Activated naive CD8-positive, alpha-beta T cell treated with anti-CD3 and anti-CD28 coated beads, Interleukin-2, amount 50 U/mL, for 24 hours (primary cell): ENCODE data around the gene FGGY.

Source experiments
- ATAC-seq: fragments of 150-1000 bp; cut with Tn5 transposase; one replicate; pipeline ENCODE4 v1.10.0; 2021
- DNase-seq: peaks from one replicate; pipeline ENCODE4 v3.0.0; 2021
- H3K27ac Mint-ChIP-seq: one replicate; pipeline ENCODE4 v1.8.0; 2021; ENCODE audit warnings: mild to moderate bottlenecking, mixed read lengths
- H3K27me3 Mint-ChIP-seq: one replicate; pipeline ENCODE4 v1.8.0; 2021; ENCODE audit warnings: mixed read lengths
- H3K36me3 Mint-ChIP-seq: one replicate; pipeline ENCODE4 v1.8.0; 2021; ENCODE audit warnings: low read depth, mixed read lengths
- H3K4me1 Mint-ChIP-seq: one replicate; pipeline ENCODE4 v1.8.0; 2021; ENCODE audit warnings: mixed read lengths
- H3K4me3 Mint-ChIP-seq: one replicate; pipeline ENCODE4 v1.8.0; 2021; ENCODE audit warnings: mild to moderate bottlenecking, moderate library complexity, mixed read lengths
- H3K9me3 Mint-ChIP-seq: one replicate; pipeline ENCODE4 v1.8.0; 2021; ENCODE audit warnings: mixed read lengths

FGGY gene

DNA sequence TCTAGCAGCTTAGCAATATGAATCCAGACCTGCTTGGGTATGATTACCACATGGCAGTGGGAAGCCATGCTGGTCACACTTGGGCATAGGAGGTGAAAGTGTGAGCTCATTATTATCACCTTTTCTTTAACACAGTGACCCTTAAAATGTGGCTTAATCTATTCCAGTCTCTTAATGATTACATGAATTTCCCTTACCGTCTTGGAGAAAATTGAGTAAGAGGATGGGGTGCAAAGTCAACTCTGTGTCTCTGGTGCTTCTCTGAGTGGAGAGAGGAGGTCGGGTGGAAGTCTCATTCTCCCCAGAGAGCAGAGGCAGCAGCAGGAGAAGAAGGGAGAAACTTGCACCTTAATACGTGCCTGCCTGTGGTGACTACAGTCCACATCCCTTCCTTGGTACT lies 91.3 kb downstream of the FGGY start:
- H3K36me3 Mint-ChIP-seq: no peaks in the 10 kb centered on the region
- peaks cover 25% of the 10 kb centered on the region for H3K4me1 Mint-ChIP-seq
- ATAC-seq (no peak), DNase-seq (no peak)
- H3K4me3 Mint-ChIP-seq: no peak overlapping the region
- no peaks in the 10 kb centered on the region for H3K27me3 Mint-ChIP-seq
- H3K9me3 Mint-ChIP-seq: peaks cover 4% of the 10 kb centered on the region
- H3K27ac Mint-ChIP-seq: no peak overlapping the region

DNA sequence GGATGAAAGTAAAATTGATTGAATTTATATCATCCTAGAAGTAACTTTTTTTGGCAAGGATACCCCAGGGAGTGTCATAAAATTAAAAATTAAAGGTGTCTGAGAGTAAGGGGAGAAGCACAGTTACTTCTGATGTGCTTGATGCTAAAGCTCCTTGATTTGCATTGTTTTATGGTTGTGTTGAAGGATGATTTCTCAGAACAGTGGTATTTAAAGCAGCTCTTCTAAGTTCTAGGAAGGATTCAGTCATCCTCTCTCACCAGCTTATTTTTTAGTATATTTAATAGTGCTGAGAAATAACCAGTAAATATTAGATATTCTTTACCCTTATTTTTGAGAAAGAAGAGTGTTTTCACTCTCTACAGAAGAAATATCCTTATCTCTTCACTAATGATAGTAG lies 93.0 kb downstream of the FGGY start:
- ATAC-seq: no peak
- Mint-ChIP-seq H3K27me3 (no peaks in the 10 kb centered on the region), H3K36me3 (no peaks in the 10 kb centered on the region), H3K9me3 (peaks cover 4% of the 10 kb centered on the region), H3K4me1 (peaks cover 21% of the 10 kb centered on the region), H3K27ac (no peak overlapping the region), H3K4me3 (no peak overlapping the region)
- no peak for DNase-seq

DNA sequence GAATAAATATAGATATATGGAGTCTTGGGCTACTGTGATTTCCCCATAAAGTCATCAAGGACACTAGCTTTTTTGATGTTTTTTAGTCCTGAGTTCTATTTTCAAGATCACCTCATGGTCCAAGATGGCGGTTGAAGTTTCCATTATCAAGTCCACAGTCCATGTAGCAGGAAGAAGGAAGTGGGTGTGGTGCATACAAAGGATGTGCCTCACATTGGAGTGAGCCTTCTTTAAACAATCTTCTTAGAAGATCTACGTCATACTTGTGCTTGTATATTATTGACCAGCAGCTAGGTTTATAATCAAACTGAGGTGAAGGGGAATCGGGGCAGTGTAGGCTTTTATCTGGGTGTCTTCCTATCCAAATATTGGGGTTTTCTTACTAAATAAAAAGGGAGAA lies 93.4 kb downstream of the FGGY start:
- H3K27ac Mint-ChIP-seq: no peak overlapping the region

DNA sequence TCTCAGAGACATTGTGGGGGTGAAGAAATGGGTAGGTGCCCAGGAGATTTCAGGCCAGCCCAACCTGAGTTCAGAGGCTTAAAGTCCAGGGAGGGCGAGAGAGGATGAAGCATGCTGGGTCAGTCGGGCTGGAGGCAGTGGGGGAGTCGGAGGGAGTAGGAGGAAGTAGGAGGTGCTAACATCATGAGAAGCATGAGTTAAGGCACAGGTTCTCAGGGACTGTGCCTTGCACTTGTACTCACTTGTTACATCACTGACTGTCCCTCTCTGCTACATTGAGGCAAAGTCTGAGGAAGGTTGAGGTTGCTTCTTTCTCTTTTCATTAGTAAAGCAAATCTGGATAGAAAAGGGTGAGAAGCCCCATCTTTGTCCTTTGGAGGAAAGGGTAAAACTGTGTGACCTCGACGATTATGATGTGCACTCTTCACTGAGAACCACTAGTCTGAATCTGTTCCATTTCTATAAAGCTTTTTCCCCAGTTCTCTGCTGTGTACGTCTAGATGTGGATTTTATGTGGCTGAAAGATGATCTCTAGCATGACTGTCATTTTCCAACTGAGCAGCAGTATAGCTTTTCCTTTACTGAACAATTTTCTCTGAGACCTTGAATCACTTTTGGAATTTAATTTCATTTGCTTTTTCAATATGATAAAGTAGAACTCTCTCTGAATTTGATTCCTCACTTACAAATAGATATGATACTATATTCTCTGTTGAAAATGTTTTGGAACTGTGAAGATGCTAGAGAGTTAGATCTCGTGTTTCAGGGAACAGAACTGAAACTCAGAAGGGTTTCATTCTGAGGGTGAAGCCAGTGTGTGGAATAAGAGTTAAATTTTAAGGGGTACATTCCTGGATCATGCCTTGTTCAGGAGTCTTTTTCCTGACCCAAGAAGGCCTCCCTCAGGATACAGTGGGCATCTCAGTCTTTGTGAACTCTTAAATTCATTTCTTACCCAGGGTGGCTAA lies 94.6 kb downstream of the FGGY start:
- DNase-seq (no peak), ATAC-seq (peak; percentile 77)
- Mint-ChIP-seq H3K4me1 (peaks cover 21% of the 10 kb centered on the region), H3K27me3 (no peaks in the 10 kb centered on the region), H3K27ac (peak overlapping the region; percentile 35), H3K4me3 (no peak overlapping the region), H3K36me3 (no peaks in the 10 kb centered on the region), H3K9me3 (peaks cover 4% of the 10 kb centered on the region)

More for the DNA sequence above, 93.4 kb downstream of the FGGY start:
- no peaks in the 10 kb centered on the region for H3K36me3 Mint-ChIP-seq
- no peak for DNase-seq
- peaks cover 4% of the 10 kb centered on the region for H3K9me3 Mint-ChIP-seq
- H3K4me3 Mint-ChIP-seq: no peak overlapping the region
- no peak for ATAC-seq
- H3K27me3 Mint-ChIP-seq: no peaks in the 10 kb centered on the region
- peaks cover 21% of the 10 kb centered on the region for H3K4me1 Mint-ChIP-seq

DNA sequence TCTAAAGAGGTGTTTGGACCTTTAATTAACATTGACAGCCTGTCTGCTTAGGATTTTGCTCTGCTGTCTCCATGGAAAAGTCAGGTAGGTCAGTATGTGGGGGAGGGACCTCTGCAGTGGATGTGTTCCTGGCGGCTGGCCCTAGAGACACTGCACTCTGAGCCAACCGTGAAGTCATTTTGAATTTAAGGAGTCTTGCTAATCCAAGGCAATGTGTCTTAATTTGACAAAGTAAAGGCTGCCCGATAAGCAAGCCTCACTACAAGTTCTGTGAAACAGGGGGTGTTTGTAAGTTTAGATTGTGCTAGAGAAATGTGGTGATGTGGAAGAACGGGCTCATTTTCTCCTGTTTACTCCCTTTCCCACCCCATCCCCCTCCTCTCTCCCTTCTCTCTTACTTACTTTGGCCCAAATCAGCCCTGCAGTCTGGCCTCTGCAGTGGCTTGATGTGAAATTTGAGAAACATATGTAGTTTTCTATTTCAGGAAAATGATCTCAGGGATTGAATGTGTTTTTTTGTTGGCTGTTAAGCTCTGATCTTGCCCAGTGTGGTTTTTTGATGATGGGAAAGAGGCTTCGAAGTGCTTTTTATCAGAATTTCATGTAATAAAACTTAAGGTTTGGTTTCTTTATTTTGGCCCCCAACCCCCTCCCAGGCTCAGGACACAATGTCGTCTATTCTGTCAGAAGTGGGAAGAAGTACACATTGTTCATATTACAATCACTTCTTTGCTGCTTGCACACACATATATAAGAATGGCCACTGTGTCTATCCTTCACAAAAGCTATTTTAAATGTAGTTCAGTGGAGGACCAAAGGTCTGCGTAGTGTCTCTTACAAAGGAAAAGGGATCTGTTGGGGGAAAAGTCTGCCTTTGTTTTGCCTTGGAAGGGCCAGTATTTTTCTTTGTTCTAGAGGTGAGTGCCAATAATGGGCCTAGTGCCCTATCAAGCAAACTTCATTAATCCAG lies 96.6 kb downstream of the FGGY start:
- Mint-ChIP-seq H3K36me3 (no peaks in the 10 kb centered on the region), H3K27ac (no peak overlapping the region), H3K4me3 (no peak overlapping the region), H3K9me3 (peaks cover 4% of the 10 kb centered on the region), H3K4me1 (peaks cover 21% of the 10 kb centered on the region), H3K27me3 (no peaks in the 10 kb centered on the region)
- DNase-seq (no peak), ATAC-seq (no peak)

DNA sequence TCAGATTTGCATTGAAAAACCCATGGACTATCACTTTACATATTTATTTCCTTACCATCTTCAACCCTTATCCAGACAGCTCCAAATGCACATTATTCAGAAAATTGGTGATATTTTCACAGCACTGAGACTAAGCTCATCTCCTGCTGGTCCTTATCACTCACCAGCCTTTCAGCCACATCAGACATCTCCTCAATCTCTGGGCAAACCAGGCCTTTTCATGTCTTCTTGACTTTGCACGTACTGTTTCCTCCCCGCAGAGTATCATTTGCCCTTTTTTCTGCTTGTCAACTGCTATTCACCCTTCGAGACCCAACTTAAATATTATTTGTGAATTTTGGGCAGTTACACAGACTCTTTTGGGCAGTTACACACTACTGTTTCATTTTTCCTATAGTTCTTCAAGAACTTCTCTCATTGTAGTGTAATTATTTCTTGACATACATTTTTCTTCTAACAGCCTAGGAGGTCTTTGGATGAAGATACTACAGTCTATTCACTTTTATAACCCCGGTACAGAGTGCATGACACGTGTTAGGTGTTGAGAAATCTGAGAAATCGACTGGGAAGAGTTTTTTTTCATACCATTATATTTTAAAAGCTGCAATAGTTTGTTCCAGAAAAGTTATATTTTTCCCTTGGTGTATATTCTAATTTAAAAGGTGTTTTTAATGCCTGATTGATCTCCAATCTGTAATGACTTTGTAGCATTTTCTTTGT lies 98.0 kb downstream of the FGGY start:
- no peak for ATAC-seq
- no peak for DNase-seq
- H3K4me1 Mint-ChIP-seq: peaks cover 21% of the 10 kb centered on the region
- no peaks in the 10 kb centered on the region for H3K36me3 Mint-ChIP-seq
- no peaks in the 10 kb centered on the region for H3K27me3 Mint-ChIP-seq
- H3K9me3 Mint-ChIP-seq: peaks cover 4% of the 10 kb centered on the region
- no peak overlapping the region for H3K27ac Mint-ChIP-seq
- no peak overlapping the region for H3K4me3 Mint-ChIP-seq

DNA sequence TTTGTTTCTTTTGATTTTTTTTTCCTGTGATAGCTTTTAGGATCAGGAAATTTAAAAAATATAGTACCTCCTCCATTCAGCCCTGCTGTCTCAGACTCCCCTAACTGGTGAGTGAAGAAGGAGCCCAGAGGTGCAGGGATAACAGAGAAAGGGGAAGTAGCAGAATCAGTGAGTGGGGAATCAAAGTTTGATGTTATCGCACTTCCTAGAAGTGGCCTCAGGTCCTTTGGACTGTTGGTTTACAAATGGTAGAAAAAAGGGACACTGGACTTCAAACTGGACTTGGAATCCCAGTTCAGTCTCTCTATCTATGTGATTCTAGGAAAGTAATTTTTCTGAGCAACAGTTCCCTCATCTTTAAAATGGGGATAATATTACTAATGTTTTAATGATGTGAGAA lies 99.5 kb downstream of the FGGY start:
- no peaks in the 10 kb centered on the region for H3K36me3 Mint-ChIP-seq
- H3K4me3 Mint-ChIP-seq: no peak overlapping the region
- ATAC-seq: no peak
- H3K9me3 Mint-ChIP-seq: no peaks in the 10 kb centered on the region
- H3K27me3 Mint-ChIP-seq: no peaks in the 10 kb centered on the region
- no peak for DNase-seq
- no peak overlapping the region for H3K27ac Mint-ChIP-seq
- peaks cover 7% of the 10 kb centered on the region for H3K4me1 Mint-ChIP-seq

DNA sequence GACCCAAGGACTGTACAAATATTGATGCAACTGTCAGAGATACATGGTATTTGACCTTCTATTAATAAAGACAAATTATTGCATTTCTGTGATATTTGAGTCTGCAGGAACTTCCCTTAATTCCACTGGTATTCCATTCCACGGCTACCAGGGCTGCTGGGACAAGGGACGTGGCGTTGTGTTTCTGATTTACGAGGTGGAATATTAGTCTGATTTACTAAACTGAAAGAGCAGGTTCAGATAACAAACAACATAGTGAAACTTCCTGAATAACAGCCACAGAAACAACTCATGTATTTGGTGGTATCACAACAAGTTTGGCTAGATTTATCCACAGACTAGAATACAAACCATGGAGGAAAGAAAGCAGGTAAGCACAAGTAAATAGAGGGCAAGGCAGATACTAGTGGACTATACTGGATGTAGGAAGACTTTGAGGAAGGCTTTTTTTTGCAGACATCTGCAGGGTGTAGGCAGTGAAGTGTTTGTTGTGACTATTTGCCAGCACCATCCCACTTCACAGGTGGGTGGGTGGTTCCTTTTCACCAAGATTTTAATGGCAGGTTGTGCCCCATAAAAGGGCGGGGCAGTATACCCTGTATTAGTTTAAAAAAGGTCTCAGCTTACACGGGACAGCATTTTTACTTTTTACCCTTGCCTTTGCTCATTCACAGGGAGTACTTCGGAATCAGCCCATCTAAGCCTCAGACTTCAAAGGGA lies 100.4 kb downstream of the FGGY start:
- no peaks in the 10 kb centered on the region for H3K4me1 Mint-ChIP-seq
- no peaks in the 10 kb centered on the region for H3K27me3 Mint-ChIP-seq
- no peaks in the 10 kb centered on the region for H3K36me3 Mint-ChIP-seq
- H3K27ac Mint-ChIP-seq: no peak overlapping the region
- no peak overlapping the region for H3K4me3 Mint-ChIP-seq
- no peaks in the 10 kb centered on the region for H3K9me3 Mint-ChIP-seq
- no peak for ATAC-seq
- no peak for DNase-seq

DNA sequence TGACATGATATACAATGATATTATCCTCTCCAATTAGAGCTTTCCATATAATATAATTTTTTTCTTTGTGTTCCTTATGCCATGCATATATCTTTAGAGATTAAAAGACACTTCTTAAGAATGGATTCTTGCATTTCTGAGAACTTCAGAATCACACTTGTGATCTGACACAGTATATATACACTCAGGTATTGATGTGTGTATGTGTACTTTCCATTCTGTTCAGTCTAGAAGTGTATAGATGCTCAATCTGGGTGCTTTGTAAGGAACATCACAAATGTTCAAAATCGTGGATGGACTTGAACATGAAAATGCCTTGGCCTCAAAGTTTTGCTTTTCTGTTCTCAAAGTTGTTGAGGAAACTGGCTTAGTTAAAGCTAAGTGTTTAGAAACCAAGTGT lies 102.7 kb downstream of the FGGY start:
- Mint-ChIP-seq H3K4me3 (no peak overlapping the region), H3K4me1 (no peaks in the 10 kb centered on the region), H3K9me3 (no peaks in the 10 kb centered on the region), H3K36me3 (no peaks in the 10 kb centered on the region), H3K27ac (no peak overlapping the region), H3K27me3 (no peaks in the 10 kb centered on the region)
- ATAC-seq (no peak), DNase-seq (no peak)

DNA sequence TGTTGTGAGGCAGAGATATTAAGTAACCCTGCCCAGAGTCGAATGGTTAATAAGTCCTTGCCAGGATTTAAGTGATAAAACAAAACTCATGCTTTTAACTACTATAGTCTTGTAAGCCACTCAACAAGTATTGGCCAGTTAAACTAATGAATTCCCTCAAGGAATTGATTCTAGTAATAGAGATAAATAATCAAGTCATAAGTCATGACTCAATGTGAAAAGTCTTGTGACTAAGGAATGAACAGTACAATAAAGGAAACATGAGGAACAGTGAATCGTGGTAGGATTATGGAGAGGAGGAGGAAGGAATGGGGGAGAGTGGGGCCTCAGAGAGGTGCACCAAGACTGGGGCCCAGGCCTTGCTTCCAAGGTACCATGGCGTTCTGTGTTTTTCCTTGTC lies 104.7 kb downstream of the FGGY start:
- Mint-ChIP-seq H3K27me3 (no peaks in the 10 kb centered on the region), H3K4me1 (no peaks in the 10 kb centered on the region), H3K27ac (no peak overlapping the region), H3K9me3 (no peaks in the 10 kb centered on the region), H3K4me3 (no peak overlapping the region), H3K36me3 (no peaks in the 10 kb centered on the region)
- DNase-seq (no peak), ATAC-seq (no peak)

DNA sequence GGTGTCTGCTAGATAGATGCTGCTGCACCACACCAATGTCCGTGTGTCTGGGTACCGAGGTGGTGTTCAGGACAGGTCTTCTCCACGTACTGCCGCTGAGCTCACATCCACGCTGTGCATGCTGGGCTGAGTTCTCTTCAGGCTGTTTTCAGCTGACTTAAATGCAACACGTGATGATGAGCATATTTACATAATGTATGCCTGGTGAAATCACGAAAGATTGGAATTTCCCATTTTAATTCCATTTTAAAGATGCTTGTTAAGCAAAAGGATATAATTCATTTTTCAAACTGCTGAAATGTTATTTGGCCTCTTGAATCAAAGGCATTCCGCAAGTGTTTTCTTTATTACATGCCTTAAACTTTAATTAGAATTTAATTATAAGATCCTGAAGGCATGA lies 107.9 kb downstream of the FGGY start:
- H3K4me1 Mint-ChIP-seq: no peaks in the 10 kb centered on the region
- no peaks in the 10 kb centered on the region for H3K9me3 Mint-ChIP-seq
- ATAC-seq (no peak), DNase-seq (no peak)
- no peaks in the 10 kb centered on the region for H3K27me3 Mint-ChIP-seq
- no peaks in the 10 kb centered on the region for H3K36me3 Mint-ChIP-seq
- H3K27ac Mint-ChIP-seq: no peak overlapping the region
- H3K4me3 Mint-ChIP-seq: no peak overlapping the region

DNA sequence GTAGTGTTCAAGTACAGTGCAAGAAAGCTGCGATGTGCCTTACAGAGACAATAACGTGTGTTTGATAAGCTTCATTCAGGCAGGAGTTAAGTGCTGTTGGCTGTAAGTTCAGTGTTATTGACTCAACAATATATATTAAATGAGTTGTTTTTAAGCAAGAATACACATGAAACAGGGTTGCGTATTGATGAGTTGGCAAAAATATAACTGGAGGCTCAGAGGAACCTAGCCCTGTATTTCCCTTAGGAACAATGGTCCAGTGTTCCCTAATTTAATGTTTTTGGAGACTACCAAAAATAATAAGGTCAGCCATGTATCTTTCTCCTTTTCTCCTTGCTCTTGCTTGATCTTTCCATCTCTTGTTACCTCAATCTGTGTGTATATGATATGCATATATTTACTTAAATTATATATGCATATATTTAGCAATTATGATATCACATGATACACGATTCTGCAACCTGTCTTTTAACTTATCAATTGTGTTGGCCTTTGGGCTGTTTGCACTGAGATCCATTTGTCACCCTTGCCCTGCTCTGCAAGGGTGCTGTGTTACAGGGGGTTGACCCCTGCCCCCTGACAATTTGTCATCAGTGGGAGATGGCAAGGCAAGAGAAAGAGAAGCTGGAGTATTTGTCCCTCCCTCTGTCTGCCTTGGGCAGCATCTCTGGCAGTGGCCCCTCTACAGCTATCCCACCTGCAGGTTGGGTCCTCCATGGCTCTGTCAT lies 109.7 kb downstream of the FGGY start:
- ATAC-seq (no peak), DNase-seq (no peak)
- Mint-ChIP-seq H3K27me3 (no peaks in the 10 kb centered on the region), H3K36me3 (no peaks in the 10 kb centered on the region), H3K9me3 (no peaks in the 10 kb centered on the region), H3K4me1 (no peaks in the 10 kb centered on the region), H3K4me3 (no peak overlapping the region), H3K27ac (no peak overlapping the region)

DNA sequence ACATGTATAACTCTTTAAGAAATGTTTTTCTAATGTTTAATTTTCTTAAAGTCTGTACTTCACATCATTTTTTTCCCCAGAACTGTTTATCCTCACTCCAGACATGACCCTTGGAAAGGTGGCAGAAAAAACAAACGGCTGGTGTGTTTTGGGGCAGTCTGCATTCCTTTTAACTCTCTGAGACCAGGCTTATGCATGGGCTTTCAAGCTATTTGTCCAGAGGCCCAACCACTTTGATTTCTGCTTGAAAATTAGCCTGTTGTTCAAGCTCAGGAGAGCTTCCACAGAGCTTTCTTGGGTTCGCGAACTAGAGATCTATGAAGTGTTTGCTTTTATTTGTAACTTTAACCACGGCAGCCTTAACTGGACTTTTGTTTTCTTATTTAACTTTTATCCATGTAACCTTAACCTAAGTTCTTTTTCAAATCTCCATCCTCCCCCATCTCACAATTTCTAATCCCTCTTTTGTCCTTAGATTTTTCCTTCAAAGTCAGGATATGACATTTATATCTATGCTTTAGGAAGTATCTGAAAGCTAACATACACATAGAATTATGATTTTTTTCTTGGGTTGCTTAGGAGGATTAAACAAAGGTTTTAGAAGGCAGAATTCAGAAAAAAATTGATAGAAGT lies 111.8 kb downstream of the FGGY start:
- H3K36me3 Mint-ChIP-seq: no peaks in the 10 kb centered on the region
- no peaks in the 10 kb centered on the region for H3K4me1 Mint-ChIP-seq
- H3K27me3 Mint-ChIP-seq: no peaks in the 10 kb centered on the region
- DNase-seq (no peak), ATAC-seq (no peak)
- H3K4me3 Mint-ChIP-seq: no peak overlapping the region
- no peak overlapping the region for H3K27ac Mint-ChIP-seq
- no peaks in the 10 kb centered on the region for H3K9me3 Mint-ChIP-seq
